ENCODE results near the gene TRIM65. TPM values are rescaled to one million over a fixed set of nuclear protein-coding genes. Genes with fewer than 3 reads are reported as not detected.
A peak's percentile ranks its signal among the peaks of the same experiment; 100 is the strongest.

TRIM65 gene
- total and polyA plus RNA-seq, 2 of the 13 experiments (the other 11 are each of a cell fraction or from before 2014, with no cell fraction given) = 10.3 to 22.4 TPM

DNA sequence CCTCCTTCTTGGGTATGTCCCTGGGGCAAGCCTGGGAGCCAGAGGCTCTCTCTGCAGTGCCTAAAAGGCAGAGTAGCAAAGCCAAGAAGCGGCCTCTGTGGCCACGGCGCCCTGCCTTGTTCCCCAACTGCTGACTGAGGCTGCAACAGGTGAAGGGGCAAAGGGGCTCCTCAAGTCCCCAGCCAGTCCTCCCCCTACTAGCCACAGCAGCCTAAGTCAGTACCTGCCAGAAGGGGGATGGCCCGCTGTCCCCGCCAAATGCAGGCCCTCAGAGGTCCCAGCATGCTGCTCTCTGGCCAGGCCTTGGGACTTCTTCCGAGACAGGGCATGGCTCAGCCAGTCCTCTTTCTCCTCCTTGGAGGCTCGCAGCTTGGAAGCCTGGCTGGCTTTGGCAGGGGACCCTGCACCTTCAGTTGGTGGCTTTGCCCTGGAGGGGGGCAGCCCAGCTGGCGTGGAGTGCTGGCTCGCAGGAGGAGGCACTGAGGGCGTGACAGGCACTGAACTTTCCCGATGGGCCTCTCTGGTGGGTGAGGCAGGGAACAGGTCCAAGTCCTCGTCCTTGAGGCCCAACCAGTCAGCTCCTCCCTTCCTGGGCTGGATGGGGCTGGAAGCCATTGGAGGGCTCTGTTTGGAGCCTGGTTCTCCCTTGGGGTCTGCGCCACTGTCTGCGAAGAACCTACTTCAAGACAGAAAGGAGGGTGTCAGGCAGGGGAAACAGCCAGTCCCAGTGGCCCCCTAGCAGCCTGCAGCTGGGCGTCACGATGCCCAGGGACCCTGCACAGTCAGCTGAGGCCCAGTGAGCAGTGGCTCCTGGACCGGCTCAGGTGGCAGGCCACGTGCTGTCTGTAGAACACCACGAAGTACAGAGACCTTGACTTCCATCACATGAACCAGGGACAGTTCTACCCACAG lies 26.5 kb upstream of the TRIM65 start (continued):
- TF ChIP-seq ZNF609 (CRISPR knock-in tag; IDR thresholded peaks at IDR 0.05; ENCODE audit: borderline replicate concordance) (0 out of 2 replicates have a peak, but pooled peaks have one; percentile 36), YY1 (IDR thresholded peaks at IDR 0.05; ENCODE audit: insufficient read depth, insufficient replicate concordance, low read depth, low read length) (no peak), HNF4A (CRISPR knock-in tag; IDR thresholded peaks at IDR 0.05) (peak; percentile 53), JUN (CRISPR knock-in tag; IDR thresholded peaks at IDR 0.05) (0 out of 2 replicates have a peak, but pooled peaks have one; percentile 45), HNF1B (CRISPR knock-in tag; IDR thresholded peaks at IDR 0.05) (peak; percentile 19; the same call in 1 of the 2 replicates), DNMT1 (CRISPR knock-in tag; IDR thresholded peaks at IDR 0.05) (peak; percentile 22; the same call in 1 of the 2 replicates), SOX5 (CRISPR knock-in tag; IDR thresholded peaks at IDR 0.05; ENCODE audit: borderline replicate concordance) (0 out of 2 replicates have a peak, but pooled peaks have one; percentile 7), NFKB2 (CRISPR knock-in tag; IDR thresholded peaks at IDR 0.05; ENCODE audit: borderline replicate concordance) (peak; percentile 67; the same call in 1 of the 2 replicates), RXRA (CRISPR knock-in tag; IDR thresholded peaks at IDR 0.05) (peak; percentile 9; the same call in 1 of the 2 replicates), PCBP2 (optimal IDR thresholded peaks at IDR 0.05; ENCODE audit: low read depth, low read length, poor library complexity, severe bottlenecking) (no peak)
- TF ChIP-seq, protein P1, sequence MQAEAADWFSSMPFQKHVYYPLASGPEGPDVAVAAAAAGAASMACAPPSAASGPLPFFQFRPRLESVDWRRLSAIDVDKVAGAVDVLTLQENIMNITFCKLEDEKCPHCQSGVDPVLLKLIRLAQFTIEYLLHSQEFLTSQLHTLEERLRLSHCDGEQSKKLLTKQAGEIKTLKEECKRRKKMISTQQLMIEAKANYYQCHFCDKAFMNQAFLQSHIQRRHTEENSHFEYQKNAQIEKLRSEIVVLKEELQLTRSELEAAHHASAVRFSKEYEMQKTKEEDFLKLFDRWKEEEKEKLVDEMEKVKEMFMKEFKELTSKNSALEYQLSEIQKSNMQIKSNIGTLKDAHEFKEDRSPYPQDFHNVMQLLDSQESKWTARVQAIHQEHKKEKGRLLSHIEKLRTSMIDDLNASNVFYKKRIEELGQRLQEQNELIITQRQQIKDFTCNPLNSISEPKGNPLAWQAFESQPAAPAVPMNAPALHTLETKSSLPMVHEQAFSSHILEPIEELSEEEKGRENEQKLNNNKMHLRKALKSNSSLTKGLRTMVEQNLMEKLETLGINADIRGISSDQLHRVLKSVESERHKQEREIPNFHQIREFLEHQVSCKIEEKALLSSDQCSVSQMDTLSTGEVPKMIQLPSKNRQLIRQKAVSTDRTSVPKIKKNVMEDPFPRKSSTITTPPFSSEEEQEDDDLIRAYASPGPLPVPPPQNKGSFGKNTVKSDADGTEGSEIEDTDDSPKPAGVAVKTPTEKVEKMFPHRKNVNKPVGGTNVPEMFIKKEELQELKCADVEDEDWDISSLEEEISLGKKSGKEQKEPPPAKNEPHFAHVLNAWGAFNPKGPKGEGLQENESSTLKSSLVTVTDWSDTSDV (CRISPR knock-in tag; IDR thresholded peaks at IDR 0.05) = no peak
- TF ChIP-seq, protein P2, sequence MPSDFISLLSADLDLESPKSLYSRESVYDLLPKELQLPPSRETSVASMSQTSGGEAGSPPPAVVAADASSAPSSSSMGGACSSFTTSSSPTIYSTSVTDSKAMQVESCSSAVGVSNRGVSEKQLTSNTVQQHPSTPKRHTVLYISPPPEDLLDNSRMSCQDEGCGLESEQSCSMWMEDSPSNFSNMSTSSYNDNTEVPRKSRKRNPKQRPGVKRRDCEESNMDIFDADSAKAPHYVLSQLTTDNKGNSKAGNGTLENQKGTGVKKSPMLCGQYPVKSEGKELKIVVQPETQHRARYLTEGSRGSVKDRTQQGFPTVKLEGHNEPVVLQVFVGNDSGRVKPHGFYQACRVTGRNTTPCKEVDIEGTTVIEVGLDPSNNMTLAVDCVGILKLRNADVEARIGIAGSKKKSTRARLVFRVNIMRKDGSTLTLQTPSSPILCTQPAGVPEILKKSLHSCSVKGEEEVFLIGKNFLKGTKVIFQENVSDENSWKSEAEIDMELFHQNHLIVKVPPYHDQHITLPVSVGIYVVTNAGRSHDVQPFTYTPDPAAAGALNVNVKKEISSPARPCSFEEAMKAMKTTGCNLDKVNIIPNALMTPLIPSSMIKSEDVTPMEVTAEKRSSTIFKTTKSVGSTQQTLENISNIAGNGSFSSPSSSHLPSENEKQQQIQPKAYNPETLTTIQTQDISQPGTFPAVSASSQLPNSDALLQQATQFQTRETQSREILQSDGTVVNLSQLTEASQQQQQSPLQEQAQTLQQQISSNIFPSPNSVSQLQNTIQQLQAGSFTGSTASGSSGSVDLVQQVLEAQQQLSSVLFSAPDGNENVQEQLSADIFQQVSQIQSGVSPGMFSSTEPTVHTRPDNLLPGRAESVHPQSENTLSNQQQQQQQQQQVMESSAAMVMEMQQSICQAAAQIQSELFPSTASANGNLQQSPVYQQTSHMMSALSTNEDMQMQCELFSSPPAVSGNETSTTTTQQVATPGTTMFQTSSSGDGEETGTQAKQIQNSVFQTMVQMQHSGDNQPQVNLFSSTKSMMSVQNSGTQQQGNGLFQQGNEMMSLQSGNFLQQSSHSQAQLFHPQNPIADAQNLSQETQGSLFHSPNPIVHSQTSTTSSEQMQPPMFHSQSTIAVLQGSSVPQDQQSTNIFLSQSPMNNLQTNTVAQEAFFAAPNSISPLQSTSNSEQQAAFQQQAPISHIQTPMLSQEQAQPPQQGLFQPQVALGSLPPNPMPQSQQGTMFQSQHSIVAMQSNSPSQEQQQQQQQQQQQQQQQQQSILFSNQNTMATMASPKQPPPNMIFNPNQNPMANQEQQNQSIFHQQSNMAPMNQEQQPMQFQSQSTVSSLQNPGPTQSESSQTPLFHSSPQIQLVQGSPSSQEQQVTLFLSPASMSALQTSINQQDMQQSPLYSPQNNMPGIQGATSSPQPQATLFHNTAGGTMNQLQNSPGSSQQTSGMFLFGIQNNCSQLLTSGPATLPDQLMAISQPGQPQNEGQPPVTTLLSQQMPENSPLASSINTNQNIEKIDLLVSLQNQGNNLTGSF (CRISPR knock-in tag; IDR thresholded peaks at IDR 0.05) = 0 out of 2 replicates have a peak, but pooled peaks have one; percentile 66

Measured in HepG2 (cell line).